NCI-H1105 treated with DMSO at 0.1 percent for 48 hours (cell line): ENCODE results near the gene MROH7.

ENCODE experiments used
- DNase-seq: peaks from one replicate; lab custom pipeline; 2025; lab: John Stamatoyannopoulos, UW

MROH7 gene

GRCh38 chr1:54697896-54698295 lies 56.3 kb downstream of the MROH7 start:
- DNase-seq = no peak

DNA sequence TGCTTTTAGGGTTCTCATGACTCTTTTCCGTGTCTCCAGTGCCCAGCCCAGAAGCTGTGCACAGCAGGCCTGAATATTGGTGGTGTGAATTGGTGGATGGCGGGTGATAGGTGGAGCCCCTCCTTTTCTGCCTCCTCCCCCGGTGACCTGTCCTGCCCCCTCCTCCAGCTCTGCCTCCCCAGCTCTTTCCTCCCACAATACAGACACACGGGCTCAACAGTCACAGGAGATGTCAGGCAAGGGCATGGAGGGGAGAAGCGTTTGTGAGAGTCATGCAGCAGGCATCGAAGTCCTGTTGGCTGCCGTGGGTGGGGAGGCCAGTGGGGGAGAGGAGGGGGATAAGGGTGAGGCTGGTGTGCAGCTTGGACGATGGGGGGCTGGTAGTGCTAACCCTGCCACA lies 56.8 kb downstream of the MROH7 start:
- no peak for DNase-seq

DNA sequence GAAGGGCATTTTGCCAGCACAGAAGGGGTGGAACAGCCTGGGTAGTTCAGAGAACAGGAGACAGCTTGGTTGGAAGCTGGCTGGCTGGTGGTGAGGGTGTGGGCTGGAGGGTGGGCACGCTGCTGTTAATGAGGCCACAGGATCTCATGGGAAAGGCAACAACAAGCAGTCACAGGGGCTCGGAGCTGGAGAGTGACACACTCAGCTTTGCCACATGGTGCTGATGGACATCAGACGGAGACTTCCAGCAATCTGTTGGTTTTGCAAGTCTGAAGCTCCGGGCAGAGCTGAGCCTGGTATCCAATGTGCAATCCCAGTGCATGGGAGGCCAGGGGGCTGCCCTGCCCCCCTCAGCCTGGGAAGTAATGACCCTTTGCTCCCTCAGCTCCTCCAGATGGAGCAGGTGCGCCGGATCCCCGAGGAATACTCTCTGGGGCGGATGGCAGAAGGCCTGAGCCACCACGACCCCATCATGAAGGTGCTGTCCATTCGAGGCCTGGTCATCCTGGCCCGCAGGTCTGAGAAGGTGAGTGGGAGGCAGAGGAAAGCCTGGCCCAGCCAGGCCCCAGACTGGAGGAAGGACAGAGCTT lies 58.4 kb downstream of the MROH7 start:
- DNase-seq = no peak

- no peak for DNase-seq
These were observed 59.5 kb downstream of the MROH7 start for GRCh38 chr1:54701066-54701465.

GRCh38 chr1:54701996-54702395 lies 60.4 kb downstream of the MROH7 start:
- no peak for DNase-seq

DNA sequence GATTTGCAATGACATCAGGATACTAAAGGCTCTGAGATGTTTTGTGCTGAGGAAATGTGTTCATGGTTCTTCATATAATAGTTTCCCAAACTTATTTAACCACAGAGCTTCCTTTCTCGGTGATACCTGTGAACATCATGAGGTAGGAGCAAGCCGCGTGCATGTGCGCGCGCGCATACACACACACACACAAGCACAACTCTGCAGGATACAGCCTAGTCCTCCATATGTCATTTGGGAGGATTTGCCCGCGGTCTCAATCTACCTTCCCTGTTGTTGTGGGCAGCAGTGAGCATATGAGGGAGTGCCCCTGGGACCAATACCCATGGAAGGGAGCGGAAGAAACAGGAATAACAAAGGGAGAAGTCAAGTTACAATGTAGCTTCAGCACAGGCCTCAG lies 61.9 kb downstream of the MROH7 start:
- no peak for DNase-seq

DNA sequence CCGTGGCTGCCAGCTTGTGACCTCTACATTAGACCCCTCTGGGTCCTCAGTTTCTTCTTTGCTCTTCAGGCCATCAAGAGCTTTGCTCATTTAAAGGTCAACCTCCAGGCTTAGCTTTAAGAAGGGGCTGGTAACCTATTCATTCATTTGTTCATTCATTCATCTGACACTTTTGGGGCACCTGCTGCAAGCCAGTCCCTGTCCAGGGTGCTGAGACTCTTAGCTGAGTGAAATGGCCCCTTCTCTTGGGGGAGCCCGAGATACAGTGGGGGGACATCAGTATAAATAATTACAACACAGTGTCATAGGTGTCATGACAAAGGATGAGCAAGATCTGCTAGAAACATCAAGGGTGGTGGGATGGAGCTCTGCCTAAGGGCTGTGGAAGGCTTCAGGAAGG lies 63.6 kb downstream of the MROH7 start:
- DNase-seq = no peak

DNA sequence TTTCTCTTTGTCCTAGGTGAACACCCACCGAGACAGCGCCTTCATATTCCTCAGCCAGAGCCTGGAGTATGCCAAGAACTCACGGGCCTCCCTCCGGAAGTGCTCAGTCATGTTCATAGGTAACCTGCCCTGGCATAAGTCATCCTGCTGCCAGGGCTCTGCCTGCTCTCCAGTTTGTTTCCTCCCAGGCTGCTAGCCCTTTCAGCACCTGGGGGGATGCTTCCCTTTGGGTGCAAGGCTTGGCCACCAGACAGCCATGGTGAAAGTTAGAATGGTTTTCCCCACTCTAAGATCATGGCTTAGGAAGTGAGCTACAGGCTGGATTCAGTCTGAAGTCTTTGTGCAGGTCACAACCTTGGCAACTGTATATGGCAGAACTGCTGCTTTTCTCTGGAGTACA lies 64.8 kb downstream of the MROH7 start:
- no peak for DNase-seq

DNA sequence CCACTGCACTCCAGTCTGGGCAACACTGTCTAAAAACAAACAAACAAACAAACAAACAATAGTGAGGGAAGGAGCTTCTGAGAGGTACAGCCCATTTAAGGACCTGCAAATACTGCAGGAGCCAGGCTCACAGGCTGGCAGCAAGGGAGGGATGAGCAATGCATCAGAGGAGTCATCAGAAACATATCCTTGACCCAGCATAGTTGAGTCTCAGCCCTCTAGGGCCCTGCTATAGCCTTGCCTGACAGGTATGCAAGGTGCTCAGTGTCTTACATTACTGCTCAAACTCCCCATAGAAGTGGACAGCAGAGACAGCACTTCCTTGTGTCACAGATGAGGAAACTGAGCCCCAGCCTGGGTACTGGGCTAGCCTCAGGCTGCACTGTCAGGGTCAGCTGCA lies 66.8 kb downstream of the MROH7 start:
- no peak for DNase-seq

DNA sequence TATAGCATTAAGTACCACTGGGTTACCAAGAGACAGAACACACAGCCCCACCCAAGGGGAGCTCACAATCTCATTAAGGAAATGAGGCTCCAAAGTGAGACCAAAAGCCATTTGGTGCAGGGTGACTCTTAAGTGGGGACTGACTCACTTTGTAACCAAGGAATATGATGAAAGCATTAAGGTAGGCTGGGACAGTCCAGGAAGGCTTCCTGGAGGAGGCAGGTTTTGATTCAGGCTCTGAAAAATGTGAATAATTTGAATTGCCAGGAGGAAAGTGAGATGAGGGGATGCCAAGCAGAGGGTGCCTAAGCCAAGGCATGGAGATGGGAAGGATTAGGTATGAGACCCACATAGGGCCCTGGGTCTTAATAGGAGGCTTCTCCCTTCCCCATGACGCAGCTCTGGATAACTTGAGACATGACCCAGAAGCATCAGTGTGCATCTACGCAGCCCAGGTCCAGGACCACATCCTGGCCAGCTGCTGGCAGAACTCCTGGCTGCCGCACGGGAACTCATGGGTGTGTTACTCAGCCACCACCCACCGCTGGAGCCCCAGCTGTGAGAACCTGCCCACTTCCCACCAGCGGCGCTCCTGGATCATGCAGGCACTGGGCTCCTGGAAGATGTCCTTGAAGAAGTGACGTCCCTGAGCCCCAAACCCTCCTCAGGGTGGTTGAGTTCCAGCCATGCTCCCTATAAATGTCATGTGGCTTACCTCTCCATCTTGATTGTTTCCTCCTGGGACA lies 68.1 kb downstream of the MROH7 start:
- no peak for DNase-seq

GRCh38 chr1:54710434-54710833 lies 68.8 kb downstream of the MROH7 start:
- DNase-seq = no peak

DNA sequence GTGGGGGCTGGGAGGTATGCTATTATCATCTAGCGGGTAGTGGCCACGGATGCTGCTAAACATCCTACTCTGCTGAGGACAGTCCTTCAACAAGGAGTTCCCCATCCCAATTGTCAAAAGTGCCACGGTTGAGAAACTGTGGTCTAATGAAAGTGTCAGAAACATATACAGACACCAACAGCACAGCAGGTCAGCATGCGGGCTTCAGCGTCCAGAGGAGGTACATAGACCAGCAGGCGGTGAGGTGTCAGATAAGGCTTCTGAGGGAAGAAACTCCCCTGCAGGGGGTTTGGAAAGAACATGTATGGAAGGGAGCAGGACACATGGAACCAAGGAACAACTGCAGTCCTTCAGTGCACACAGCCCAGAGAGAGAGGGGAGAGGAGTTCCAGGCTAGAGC lies 69.3 kb downstream of the MROH7 start:
- no peak for DNase-seq

DNA sequence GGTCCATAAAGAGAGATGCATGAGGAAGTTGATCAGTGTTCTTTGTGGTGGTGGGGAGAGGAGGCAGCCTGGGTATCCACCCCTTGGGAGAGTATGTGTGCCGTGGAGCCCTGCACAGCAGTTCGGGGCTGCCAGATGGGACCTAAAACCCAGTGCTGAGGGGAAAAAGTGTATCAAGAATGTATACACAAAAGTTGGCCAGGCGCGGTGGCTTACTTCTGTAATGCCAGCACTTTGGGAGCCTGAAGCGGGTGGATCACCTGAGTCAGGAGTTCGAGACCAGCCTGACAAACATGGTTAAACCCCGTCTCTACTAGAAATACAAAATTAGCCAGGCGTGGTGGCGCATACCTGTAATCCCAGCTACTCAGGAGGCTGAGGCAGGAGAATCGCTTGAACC lies 70.0 kb downstream of the MROH7 start:
- DNase-seq = no peak

- no peak for DNase-seq
These were observed 73.4 kb downstream of the MROH7 start for GRCh38 chr1:54714881-54715492.

- DNase-seq = peak; percentile 86
These were observed 74.1 kb downstream of the MROH7 start, which contains the start of gene TTC4 for GRCh38 chr1:54715493-54716298. Gene TTC4, plus strand, starts transcription at chr1:54715861. Its CDS starts 48 bp downstream, at chr1:54715909.

GRCh38 chr1:54716299-54717047 lies 74.9 kb downstream of the MROH7 start:
- no peak for DNase-seq

DNA sequence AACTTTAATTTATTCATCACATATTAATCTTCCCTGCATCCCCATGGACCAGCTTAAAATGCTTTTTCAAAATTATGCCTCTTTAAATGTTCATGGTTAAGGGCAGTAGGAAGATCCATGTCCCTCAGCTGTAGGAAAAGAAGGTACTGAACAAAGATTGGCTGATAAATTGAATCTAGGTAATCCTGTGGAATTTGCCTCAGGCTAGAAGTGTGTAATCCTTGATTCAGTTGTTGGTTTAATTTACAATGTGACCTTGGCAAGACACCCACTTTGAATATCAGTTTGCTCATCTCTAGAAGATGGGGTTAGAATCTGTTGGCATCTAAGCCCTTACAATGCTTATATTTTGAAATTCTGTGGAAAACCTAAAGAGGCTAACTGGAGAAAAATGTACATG lies 80.1 kb downstream of the MROH7 start:
- no peak for DNase-seq

DNA sequence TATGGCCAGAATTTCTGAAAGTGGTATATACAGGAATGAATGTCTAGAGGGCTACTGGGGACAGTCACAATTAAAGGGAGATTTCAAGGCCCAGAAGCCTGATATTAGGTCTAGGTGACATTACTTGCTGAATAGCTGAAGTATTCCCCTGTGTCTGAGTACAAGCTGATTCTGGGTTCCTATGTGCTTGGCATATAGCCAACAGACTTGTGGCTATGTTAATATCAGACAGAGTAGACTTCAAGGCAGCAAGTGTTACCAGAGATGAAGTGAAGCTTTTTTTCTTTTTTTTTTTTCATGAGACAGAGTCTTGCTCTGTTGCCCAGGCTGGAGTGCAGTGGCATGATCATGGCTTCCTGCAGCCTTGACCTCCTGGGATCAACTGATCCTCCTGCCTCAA lies 82.4 kb downstream of the MROH7 start:
- peak; percentile 3 for DNase-seq

GRCh38 chr1:54724771-54725170 lies 83.2 kb downstream of the MROH7 start:
- DNase-seq = no peak

DNA sequence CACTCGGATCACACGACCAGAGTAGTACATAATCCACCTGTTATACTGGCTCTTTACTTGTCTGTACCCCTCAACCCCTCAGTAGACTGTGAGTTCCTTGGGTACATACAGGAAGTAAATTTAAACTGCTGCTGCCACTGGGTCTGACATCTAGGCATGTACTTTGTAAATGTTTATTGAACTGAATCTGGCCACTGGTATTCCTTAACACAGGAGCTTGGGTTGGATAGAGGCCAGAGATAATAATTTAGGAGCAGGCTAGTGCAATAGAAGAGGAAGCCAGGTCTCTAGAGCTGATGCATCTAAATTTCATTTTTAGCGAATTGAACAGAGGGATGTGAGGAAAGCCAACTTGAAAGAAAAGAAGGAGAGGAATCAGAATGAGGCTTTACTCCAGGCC lies 86.4 kb downstream of the MROH7 start:
- DNase-seq = no peak

GRCh38 chr1:54736685-54737084 lies 95.1 kb downstream of the MROH7 start:
- no peak for DNase-seq

GRCh38 chr1:54738244-54738643 lies 96.7 kb downstream of the MROH7 start:
- DNase-seq = no peak
